Measurements from ENCODE around the gene SV2C.

The SV2C gene

GRCh38 chr5:76166886-76167576 lies 83.8 kb downstream of the SV2C start:
- DNase-seq, result no peak

DNA sequence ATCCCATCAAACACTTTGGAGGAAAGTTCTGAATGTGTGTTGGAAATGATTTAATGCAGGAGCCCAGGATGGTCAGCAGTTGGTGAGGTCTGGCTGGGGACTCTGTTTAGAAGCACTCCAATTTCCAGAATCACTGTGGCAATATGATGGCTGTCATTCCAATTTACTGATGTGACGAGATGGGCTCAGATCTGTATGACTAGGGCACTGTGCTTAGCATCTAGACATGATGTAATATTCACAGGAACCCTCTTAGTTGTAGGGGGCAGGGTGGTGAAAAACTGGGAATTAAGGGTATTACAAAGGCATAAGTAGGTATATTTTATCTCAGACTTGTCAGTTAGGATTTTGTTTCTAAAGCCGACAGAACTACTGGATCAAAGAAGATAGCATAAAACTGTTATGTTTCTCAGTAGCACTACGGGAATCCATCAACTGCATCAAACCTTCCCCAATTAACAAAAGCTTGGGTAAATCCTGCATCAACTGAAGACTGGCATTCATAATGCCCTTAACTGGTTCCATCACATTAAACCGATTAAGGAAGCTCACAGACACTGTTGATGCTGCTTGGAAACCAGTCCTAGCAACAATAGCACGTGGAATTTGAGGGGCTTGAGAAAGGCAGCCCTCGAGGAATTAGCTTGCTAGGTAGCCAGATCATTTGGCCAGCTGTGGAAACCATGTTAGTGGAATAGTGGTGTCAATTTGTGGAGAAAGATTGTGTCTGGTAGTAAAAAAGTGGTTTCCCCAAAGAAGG lies 86.1 kb downstream of the SV2C start:
- DNase-seq, result no peak

DNA sequence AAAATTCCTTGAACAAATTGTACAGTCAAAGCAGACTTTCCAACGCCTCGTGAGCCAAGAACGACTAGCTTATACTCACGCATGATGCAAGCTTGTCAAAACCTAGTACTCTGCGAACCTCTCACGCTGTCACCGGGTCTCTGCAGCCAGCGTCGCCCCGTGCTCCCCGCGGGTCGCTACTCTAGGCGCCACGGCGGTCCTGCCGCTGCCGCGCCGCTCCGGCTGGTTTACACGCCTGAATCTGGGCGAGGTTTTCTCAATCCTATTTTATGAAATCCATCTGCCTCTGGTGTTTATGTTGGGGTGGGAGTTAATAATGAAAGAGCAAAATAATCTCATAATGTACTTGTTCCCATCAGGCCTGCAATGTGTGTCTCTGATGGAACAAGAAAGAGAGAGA lies 90.9 kb downstream of the SV2C start:
- no peak for DNase-seq

DNA sequence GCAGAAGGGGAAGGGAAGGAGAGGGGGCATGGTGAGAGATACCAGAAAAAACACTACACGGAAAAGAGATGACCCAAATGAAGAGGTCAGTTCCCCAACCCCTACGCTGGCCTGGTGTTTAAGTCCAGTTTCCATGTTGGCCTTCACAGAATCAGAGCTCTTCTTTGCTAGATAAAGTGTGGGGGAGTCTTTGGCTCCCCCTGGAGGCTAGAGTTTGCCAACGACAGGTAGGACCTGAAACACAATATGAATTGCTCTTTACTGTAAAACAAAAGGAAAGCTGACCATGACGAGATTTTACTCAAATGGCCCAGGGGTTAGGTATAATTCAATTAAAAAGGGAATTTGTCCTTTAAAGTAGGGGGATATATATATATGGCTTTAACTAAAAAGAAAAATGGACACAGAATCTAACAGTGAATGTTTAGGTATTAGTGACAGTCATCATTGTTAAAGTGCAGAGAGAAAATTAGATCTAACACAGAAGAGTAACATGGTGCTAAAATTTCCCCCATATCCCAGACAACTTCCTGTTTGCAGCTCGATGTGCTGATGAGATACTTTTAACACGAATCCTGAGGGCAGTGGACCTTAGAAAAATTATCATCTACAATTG lies 92.0 kb downstream of the SV2C start:
- DNase-seq, result peak; percentile 37 to 41

DNA sequence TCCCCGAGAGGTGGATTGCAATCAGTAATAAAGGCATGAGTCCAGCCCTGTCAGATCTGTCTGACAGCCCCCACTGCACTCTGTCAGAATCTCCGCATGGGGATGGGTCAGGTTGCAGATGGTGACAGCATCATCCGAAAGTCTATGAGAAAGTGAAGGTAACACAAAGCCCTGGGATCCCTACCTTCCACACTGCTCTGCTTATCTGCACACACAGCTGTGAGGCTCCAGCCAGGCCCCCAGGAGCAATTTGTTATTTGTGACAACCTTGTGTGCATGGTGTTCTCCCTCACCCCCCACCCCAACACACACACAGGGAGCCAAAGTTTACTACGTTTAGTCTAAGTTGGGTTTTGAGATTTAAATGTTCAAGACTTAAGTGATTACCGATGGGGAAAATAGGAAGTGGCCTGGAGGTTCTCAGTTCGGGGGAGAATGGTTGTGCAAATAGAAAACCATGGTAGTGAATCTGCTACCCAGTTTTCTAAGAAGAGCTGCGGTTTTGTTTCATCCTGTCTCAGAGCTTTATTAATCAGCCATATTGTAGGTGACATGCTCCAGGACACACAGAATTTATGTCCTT lies 92.7 kb downstream of the SV2C start:
- peak in 1 of 2 donors; percentile 15 for DNase-seq

GRCh38 chr5:76177978-76178377 lies 94.8 kb downstream of the SV2C start:
- no peak for DNase-seq

DNA sequence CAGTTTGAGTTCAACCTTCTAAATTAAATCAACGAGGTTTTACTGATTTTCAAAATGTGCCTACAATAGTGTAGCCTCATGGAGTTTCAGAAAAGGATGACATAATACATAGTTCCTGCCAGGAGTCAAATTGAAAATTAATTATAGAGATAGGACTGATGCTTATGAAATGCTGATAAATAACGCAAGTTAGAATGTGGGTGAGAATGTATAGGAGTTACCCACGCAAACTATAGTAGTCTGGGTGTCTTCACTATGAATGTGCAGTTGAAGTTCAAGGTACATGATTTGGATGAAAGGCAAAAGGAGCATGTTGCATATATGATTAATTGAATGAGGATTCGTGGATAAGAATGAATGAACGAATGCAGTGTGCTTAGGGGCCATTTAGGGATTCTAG lies 95.7 kb downstream of the SV2C start:
- no peak for DNase-seq

DNA sequence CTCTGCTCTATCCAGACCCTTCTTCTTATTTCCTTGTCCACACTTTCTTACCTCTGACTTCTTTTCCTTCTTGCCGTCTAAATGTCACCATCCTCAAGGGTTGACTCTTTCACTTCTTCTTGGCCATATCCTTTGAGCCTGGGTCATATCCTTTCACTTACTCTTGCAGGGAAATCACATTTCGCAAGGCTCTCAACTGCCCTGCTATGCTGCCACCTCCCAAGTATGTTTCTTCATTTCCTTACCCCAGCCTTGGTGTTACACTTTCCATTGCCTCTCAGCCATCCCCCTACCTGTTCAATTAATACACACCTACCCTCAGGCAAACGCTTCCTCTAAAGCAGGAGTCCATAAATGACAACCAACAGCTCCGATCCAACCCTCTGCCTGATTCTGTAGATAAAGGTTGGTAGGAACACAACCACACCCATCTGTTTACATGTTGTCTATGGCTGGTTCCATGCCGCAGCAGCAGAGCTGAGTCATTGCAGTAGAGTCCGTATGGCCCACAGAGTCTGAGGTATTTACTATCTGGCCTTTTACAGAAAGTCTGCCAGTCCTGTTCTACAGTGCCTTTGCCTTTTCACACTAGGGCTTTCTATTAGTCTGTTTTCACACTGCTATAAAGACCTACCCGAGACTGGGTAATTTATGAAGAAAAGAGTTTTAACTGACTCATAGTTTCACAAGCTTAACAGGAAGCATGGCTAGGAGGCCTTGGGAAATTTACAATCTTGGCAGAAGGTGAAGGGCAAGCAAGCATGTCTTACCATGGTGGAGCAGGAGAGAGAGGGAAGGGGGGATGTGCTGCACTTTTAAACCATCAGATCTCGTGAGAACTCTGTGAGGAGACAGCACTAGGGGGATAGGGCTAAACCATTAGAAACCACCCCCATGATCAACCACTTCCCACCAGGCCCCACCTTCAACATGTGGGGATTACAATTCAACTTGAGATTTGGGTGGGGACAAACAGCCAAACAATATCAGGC lies 97.9 kb downstream of the SV2C start:
- DNase-seq, result no peak

DNA sequence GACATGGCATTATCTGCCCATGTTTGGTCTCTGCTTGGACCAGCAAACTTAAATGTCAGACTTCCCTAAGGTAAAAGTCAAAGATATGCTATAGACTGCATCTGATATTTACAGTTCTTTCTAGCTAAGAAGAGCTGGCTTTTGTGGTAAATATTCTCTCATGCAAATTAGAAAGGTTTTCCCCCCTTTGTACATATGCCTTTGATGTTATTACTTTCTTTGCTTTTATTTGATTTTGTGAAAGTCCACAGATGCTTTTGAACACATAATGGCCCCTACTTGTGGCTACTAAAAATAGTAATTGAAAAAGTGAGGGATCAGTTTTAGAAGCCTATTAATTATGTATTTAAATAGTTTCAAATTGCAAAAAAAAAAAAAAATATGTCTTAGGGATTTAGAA lies 104.2 kb downstream of the SV2C start:
- no peak for DNase-seq

DNA sequence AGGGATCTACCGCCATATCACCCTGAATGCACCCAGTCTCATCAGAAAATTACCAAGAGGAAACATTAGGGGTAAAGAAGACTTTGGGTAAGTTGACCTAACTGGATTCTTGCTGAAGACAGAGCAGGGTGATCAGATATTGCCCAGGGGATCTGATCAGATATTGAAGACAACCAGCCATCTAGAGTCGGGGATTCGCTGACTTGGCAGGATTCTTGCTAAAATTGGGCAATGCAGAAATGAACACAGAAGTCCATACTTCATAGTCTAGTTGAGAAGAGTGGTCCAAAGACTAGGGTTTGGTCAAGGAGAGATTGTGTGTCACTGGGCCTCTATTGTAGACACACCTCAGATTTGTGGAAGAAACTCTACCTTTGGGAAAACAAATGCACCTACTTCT lies 107.2 kb downstream of the SV2C start:
- no peak for DNase-seq

GRCh38 chr5:76192837-76193236 lies 109.7 kb downstream of the SV2C start:
- no peak for DNase-seq

DNA sequence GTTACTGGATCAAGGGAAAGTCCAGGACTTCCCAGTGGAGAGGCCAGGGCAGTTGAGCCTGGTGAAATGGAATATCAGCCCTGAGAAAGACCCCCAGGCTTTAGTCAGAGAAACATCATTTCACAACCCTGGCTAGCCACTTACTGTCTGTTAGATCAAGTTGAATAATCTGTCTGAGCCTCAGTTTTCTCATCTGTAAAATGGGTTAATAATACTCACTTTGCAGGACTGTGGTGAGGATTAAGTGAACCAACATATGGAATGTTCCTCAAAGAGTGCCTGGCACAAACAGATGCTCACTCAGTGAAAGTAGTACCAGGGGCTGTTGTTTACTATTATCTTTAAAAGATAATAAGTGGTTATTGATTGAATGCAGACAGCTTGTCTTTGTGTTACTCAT lies 110.5 kb downstream of the SV2C start:
- no peak for DNase-seq

- no peak for DNase-seq
Observed at GRCh38 chr5:76194340-76194739, 111.2 kb downstream of the SV2C start.

DNA sequence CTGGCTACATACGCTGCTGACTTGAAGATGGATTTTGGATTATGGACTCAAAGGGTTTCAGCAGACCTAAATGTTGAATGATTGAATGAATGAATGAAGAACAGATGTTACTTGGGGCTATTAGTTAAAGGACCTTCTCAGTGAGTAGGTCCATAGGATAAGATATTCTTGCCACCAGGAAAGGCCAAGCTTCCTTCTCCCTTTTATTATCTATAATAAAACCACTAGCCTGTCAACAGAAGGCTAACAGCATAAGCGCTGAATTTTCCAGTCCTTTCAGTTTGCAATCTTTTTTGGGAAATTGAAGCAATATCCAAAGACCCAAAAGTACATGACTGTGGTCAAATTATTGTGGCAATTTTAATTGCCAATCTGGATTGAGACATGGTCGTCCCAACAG lies 113.3 kb downstream of the SV2C start:
- DNase-seq, result no peak

GRCh38 chr5:76196886-76197489 lies 113.8 kb downstream of the SV2C start:
- DNase-seq, result no peak

GRCh38 chr5:76197726-76198125 lies 114.5 kb downstream of the SV2C start:
- no peak for DNase-seq

GRCh38 chr5:76199336-76200318 lies 116.4 kb downstream of the SV2C start:
- DNase-seq, result no peak

DNA sequence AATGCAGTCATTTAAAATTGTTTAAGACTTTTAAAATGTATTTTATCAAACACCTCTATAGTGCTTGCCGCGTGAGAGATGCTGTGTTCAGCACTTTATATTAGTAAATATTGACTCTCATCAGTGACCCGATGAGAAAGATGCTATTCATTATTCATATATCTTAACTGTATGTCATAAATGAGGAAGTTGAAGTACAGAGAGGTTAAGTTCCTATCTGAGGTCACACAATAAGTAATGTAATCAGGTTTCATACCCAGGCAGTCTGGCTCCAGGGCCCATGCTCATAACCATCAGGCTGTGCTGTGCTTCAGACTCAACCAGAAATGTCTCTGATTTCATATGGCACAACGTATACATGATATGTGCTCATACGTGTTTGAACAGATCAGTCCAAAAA lies 119.0 kb downstream of the SV2C start:
- DNase-seq, result no peak

DNA sequence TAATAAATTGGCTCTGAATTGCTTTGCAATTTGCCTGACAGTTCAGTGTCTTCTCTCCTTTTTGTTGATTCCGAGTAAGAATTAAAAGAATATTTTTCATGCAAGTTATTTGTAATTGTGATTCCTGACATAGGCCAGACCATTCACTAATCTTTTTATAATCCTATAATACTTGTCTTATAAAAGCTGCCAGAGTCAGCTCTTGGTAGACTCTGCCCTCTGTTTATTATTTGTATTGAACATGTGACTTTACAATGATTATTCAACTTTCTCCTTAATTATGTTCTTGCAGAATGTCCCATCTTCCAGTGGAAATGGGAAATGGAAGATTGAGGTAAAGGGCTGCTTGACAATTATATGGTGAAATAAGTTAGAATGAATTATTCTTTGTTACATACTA lies 121.0 kb downstream of the SV2C start:
- DNase-seq, result no peak

DNA sequence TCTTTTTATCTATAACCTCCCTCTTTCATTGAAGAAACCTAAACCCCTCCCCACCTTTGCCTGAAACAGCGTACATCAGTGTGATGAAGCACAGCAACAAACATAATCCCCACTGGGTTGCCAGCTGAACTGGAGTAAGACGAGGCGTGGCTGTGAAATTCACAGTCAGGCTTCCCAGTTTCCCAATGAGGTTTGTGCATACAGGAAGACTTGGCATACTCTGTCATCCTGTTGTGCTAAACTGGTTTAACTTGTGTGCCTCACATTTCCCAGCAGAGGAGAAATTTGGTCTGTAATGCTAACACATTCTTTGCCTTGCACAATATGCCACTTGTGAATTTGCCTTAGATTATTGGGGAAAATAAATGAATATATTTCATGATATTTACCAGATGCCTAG lies 121.5 kb downstream of the SV2C start:
- no peak for DNase-seq

DNA sequence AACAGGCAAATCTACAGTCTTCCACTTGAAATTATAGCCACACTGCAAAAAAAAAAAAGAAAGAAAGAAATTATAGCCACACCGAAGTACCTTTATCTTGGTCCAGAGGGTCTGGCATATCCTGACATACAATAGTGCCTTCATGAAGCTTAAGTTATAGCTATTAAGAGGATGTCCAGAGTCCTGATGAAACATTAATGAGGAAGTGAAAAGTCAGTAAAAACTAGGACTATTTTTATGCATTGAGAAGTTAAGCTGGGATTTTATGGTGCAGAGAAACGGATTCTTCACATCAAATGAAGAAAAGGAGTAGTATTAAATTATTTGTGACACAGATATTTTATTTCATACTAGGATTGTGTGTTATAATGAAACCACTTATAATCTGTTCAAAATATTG lies 123.9 kb downstream of the SV2C start:
- DNase-seq, result no peak
